Osteoblast (primary cell): ENCODE results near the gene SH3RF3. TPM values are rescaled to one million over a fixed set of nuclear protein-coding genes. Genes with fewer than 3 reads are reported as not detected.

Experiments used
- DNase-seq: peaks from one replicate; pipeline ENCODE4 v3.0.0; 2011; ENCODE audit warnings: low spot score, mixed read lengths; ENCODE audit not compliant: insufficient read length; ENCODE audit errors: missing footprints
- H2AFZ ChIP-seq: 2 replicates; pipeline ENCODE4 v1.6.0; 2011; ENCODE audit warnings: mild to moderate bottlenecking, low read length
- H3K27ac ChIP-seq: 2 replicates; pipeline ENCODE4 v1.5.1; 2011; ENCODE audit warnings: mild to moderate bottlenecking, low read depth, low read length, moderate library complexity
- H3K27me3 ChIP-seq: 2 replicates; pipeline ENCODE4 v1.6.0; 2012; ENCODE audit warnings: mild to moderate bottlenecking, control low read depth, inconsistent platforms, low read length, moderate library complexity; ENCODE audit not compliant: insufficient read depth
- H3K36me3 ChIP-seq: 2 replicates; pipeline ENCODE4 v1.5.1; 2011; ENCODE audit warnings: mild to moderate bottlenecking, low read length, control low read depth, moderate library complexity; ENCODE audit not compliant: insufficient read depth
- H3K4me1 ChIP-seq: 2 replicates; pipeline ENCODE4 v1.5.1; 2011; ENCODE audit warnings: mild to moderate bottlenecking, low read length, control low read depth, moderate library complexity; ENCODE audit not compliant: insufficient read depth
- H3K4me2 ChIP-seq: 2 replicates; pipeline ENCODE4 v1.6.0; 2011; ENCODE audit warnings: mild to moderate bottlenecking, low read length; ENCODE audit not compliant: insufficient read depth
- H3K4me3 ChIP-seq: fragments of 200-600 bp; sonication (generic); 3 replicates; pipeline ENCODE4 v1.5.1; 2012; ENCODE audit warnings: mild to moderate bottlenecking, low read length, inconsistent platforms; ENCODE audit not compliant: insufficient read depth
- H3K79me2 ChIP-seq: 2 replicates; pipeline ENCODE4 v1.6.0; 2012; ENCODE audit warnings: mild to moderate bottlenecking, low read length, control low read depth, inconsistent platforms; ENCODE audit not compliant: insufficient read depth
- H3K9me3 ChIP-seq: 2 replicates; pipeline ENCODE4 v1.5.1; 2011; ENCODE audit warnings: low read depth, low read length, control low read depth
- H4K20me1 ChIP-seq: 2 replicates; pipeline ENCODE4 v1.6.0; 2012; ENCODE audit warnings: mild to moderate bottlenecking, low read length, control low read depth; ENCODE audit not compliant: insufficient read depth
- total RNA-seq: library from RNA; depleted of rRNA; stranded (reverse); fragments of >200 nt; gene quantifications from 2 replicates; pipeline ENCODE4 v1.2.3, GENCODE V29; 2012
- TF ChIP-seq, protein P1 (sequence below): IDR thresholded peaks from 2 replicates; pipeline ENCODE4 v1.5.1; 2011; ENCODE audit warnings: mild to moderate bottlenecking, low read depth, low read length, moderate library complexity; ENCODE audit errors: extremely low read depth

SH3RF3 gene
- total RNA-seq, 1 donor = 14.8 TPM

DNA sequence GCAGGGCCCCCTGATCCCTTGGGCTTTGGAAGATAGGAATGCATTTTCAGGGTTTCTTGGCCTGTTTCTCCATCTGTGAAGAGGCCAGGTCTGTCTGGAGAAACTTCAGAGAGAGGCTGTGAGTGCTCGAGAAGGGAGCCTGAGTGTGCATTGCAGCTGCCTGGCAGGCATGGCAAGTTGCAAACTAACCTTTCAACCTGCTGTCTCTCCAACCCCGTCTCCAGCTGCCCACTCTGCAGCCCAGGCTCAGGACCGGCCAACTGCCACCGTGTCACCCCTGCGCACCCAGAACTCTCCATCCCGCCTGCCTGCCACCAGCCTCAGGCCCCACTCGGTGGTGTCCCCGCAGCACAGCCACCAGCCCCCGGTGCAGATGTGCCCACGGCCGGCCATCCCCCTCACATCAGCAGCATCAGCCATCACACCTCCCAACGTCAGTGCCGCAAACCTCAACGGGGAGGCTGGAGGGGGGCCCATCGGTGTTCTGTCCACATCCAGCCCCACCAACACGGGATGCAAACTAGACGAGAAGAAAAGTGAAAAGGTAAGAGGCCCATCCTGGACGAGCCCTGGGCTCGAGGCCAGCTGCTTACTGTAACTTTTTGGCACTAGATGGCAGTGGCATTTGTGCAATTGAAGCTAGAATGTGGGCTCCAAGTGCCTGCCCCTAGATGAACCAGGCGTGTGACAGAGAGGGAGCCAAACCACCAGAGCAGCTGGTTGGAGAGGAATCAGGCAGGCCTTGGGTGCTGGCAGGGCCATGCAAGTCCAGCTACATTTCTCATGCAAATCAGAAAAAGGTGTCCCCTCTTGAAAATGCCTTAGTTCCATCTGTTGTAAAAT is 320.2 kb downstream of the SH3RF3 start:
- peaks cover 6% of the 10 kb centered on the region for H3K9me3 ChIP-seq
- no peaks in the 10 kb centered on the region for H4K20me1 ChIP-seq
- H3K4me3 ChIP-seq = no peak overlapping the region
- H2AFZ ChIP-seq = no peak overlapping the region
- no peaks in the 10 kb centered on the region for H3K79me2 ChIP-seq
- H3K27ac ChIP-seq = no peak overlapping the region
- peaks cover 10% of the 10 kb centered on the region for H3K36me3 ChIP-seq
- no peaks in the 10 kb centered on the region for H3K27me3 ChIP-seq
- DNase-seq = no peak
- no peak overlapping the region for H3K4me2 ChIP-seq
- TF ChIP-seq, protein P1, sequence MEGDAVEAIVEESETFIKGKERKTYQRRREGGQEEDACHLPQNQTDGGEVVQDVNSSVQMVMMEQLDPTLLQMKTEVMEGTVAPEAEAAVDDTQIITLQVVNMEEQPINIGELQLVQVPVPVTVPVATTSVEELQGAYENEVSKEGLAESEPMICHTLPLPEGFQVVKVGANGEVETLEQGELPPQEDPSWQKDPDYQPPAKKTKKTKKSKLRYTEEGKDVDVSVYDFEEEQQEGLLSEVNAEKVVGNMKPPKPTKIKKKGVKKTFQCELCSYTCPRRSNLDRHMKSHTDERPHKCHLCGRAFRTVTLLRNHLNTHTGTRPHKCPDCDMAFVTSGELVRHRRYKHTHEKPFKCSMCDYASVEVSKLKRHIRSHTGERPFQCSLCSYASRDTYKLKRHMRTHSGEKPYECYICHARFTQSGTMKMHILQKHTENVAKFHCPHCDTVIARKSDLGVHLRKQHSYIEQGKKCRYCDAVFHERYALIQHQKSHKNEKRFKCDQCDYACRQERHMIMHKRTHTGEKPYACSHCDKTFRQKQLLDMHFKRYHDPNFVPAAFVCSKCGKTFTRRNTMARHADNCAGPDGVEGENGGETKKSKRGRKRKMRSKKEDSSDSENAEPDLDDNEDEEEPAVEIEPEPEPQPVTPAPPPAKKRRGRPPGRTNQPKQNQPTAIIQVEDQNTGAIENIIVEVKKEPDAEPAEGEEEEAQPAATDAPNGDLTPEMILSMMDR = no peak
- peaks cover 23% of the 10 kb centered on the region for H3K4me1 ChIP-seq

DNA sequence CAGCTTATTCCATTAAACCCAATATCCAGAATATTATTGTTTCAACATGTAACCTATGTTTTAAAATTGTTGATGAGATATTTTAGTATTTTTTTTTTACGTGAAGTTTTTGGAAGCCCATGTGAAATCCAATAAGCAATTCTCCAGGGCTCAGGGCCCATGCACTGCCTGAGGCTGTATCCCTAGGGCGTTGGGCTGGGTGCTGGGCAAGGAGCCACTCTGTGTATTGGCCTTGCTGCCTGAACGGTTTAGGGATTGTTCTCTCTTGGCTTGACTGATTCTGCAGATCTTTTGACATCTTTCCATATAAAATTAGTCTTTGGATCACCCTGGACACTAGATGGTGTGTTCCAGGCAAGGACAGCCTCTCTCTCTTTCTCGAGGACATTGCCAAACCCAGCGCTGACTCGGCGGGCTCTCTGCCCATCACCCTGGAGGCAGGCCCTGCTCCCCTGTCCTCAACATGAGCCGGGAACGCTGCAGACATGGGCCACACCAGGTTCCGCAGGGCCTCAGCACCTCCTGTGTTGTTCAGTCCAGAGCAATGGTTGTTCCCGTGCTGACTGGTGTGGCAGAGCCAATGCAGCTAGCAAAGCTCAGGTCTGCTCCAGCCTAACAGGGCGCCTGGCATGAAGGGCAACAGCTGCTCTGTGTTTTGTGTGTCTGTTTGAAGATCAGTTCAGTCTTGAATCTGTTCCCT is 321.7 kb downstream of the SH3RF3 start:
- peaks cover 23% of the 10 kb centered on the region for H3K4me1 ChIP-seq
- no peak for DNase-seq

DNA sequence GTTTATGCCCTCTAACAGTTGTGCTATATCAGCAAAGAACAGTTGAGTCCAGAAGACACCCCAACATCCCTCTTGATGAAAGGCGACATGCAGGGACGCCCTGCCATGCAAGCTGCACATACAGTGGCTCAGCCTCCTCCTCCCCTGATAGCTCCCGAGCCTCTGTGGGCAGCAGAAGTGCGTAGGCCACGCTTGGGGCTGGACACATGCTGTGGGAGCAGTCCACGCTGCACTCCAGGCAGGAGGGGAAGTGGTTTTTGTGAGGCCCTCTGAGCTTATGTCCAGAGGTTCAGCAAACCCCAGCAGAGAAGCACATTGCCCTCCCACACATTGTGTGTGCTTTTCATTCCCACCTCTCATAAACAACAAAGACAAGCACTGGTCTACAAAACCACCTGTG is 322.7 kb downstream of the SH3RF3 start:
- Histone ChIP-seq H3K79me2 (no peaks in the 10 kb centered on the region), H3K27ac (no peak overlapping the region), H3K9me3 (no peaks in the 10 kb centered on the region), H3K27me3 (no peaks in the 10 kb centered on the region), H3K36me3 (peaks cover 6% of the 10 kb centered on the region), H4K20me1 (no peaks in the 10 kb centered on the region), H2AFZ (no peak overlapping the region), H3K4me2 (no peak overlapping the region), H3K4me3 (no peak overlapping the region), H3K4me1 (peaks cover 16% of the 10 kb centered on the region)
- TF ChIP-seq, protein P1 = no peak
- no peak for DNase-seq

More for the DNA sequence above, 321.7 kb downstream of the SH3RF3 start:
- no peak overlapping the region for H3K27ac ChIP-seq
- no peaks in the 10 kb centered on the region for H4K20me1 ChIP-seq
- no peaks in the 10 kb centered on the region for H3K9me3 ChIP-seq
- H3K27me3 ChIP-seq = no peaks in the 10 kb centered on the region
- TF ChIP-seq, protein P1 = no peak
- no peaks in the 10 kb centered on the region for H3K79me2 ChIP-seq
- H3K4me2 ChIP-seq = no peak overlapping the region
- no peak overlapping the region for H2AFZ ChIP-seq
- H3K4me3 ChIP-seq = no peak overlapping the region
- H3K36me3 ChIP-seq = peaks cover 6% of the 10 kb centered on the region
